IPS-20b (cell line): ENCODE data around the gene BCAS3.
"Not testable (repeated sequence)": the region's sequence is repeated elsewhere in the genome, so short reads cannot be mapped to it uniquely, and the experiment has no call there.

ENCODE experiments used
- H3K27ac ChIP-seq: one replicate; pipeline ENCODE4 v1.5.1; 2013; ENCODE audit warnings: low read length
- H3K27me3 ChIP-seq: 2 replicates; pipeline ENCODE4 v1.6.1; 2013; ENCODE audit warnings: mild to moderate bottlenecking, low read length, inconsistent platforms; ENCODE audit not compliant: insufficient read depth
- H3K36me3 ChIP-seq: 2 replicates; pipeline ENCODE4 v1.6.1; 2013; ENCODE audit warnings: low read depth, mild to moderate bottlenecking, inconsistent platforms, low read length, moderate library complexity; ENCODE audit not compliant: insufficient read depth
- H3K4me1 ChIP-seq: 2 replicates; pipeline ENCODE4 v1.6.1; 2013; ENCODE audit warnings: mild to moderate bottlenecking, control low read depth, inconsistent platforms, low read length, moderate library complexity; ENCODE audit not compliant: insufficient read depth
- H3K4me3 ChIP-seq: 2 replicates; pipeline ENCODE4 v1.5.1; 2013; ENCODE audit warnings: mild to moderate bottlenecking, low read length, inconsistent platforms
- H3K9ac ChIP-seq: 2 replicates; pipeline ENCODE4 v1.6.1; 2013; ENCODE audit warnings: low read depth, mild to moderate bottlenecking, inconsistent platforms, low read length, moderate library complexity
- H3K9me3 ChIP-seq: 2 replicates; pipeline ENCODE4 v1.6.1; 2013; ENCODE audit warnings: mild to moderate bottlenecking, low read depth, low read length, inconsistent platforms; ENCODE audit not compliant: insufficient read depth

The BCAS3 gene

DNA sequence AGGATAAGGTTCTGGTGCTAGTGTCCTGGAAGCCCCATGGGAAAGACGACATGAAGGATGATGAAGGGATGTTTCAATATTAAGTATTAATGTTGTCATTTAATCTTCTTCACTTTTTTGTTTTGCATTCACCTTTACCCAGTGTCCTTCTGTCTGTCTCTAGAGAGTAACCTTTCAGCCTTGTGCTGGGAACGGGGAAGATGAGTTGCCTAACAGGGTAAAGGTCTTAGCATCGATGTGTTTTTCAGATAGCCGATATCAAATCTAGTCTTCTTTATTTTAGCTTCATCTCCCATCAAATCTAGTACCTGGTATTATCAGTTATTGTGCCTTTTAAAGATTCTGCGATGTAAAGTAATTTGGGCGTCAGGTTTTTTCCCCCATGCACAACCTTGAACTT lies 125.4 kb downstream of the BCAS3 start:
- Histone ChIP-seq H3K4me3 (no peak overlapping the region), H3K27me3 (no peaks in the 10 kb centered on the region), H3K27ac (no peak overlapping the region), H3K36me3 (no peaks in the 10 kb centered on the region), H3K4me1 (no peaks in the 10 kb centered on the region), H3K9me3 (no peaks in the 10 kb centered on the region), H3K9ac (no peak overlapping the region)

DNA sequence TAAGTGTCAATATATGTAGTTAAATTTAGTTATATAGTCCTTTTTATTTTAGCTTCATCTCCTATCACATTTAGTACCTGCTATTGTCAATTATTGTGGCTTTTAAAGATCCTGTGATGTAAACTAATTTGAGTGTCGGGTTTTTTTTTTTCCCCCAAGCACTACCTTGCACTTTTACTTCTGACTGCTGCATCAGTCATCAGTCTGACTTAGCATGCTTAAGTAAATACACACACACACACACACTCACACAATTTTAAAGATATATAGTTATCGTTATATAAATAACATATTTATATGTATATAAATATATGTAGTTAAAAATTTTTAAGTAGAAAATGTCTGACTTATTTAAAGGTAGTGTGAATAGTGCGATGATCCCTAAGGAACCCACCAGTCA lies 127.2 kb downstream of the BCAS3 start:
- Histone ChIP-seq H3K4me1 (no peaks in the 10 kb centered on the region), H3K4me3 (no peak overlapping the region), H3K27ac (no peak overlapping the region), H3K27me3 (no peaks in the 10 kb centered on the region), H3K9ac (no peak overlapping the region), H3K36me3 (no peaks in the 10 kb centered on the region), H3K9me3 (no peaks in the 10 kb centered on the region)

DNA sequence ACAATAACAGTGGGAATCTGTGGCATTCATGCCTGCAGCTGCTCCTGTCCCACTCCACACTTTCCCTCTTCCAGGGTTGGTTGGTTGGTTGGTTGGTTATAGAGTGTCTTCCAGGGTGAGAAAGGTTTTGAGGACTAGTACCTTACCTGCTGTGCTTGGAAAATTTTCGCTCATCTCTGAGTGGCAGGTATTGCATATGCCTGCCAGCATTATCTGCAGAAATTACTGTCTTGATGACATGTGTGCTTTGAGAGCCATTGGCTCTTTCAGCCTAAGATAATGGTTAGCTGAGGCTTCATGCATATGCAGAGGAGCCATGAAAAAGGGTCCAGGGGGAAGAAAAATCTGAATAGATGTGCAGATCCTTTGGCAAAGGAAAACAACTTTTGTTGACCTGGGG lies 131.8 kb downstream of the BCAS3 start:
- Histone ChIP-seq H3K27ac (no peak overlapping the region), H3K4me1 (no peaks in the 10 kb centered on the region), H3K27me3 (no peaks in the 10 kb centered on the region), H3K9ac (no peak overlapping the region), H3K4me3 (no peak overlapping the region), H3K36me3 (no peaks in the 10 kb centered on the region), H3K9me3 (no peaks in the 10 kb centered on the region)

DNA sequence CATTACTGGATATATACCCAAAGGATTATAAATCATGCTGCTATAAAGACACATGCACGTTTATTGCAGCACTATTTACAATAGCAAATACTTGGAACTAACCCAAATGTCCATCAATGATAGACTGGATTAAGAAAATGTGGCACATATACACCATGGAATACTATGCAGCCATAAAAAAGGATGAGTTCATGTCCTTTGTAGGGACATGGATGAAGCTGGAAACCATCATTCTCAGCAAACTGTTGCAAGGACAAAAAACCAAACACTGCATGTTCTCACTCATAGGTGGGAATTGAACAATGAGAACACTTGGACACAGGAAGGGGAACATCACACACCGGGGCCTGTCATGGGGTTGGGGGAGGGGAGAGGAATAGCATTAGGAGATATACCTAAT lies 137.3 kb downstream of the BCAS3 start:
- not testable (repeated sequence) for H3K9me3 ChIP-seq, H3K4me1 ChIP-seq, H3K4me3 ChIP-seq, H3K9ac ChIP-seq, H3K36me3 ChIP-seq, H3K27me3 ChIP-seq, H3K27ac ChIP-seq

DNA sequence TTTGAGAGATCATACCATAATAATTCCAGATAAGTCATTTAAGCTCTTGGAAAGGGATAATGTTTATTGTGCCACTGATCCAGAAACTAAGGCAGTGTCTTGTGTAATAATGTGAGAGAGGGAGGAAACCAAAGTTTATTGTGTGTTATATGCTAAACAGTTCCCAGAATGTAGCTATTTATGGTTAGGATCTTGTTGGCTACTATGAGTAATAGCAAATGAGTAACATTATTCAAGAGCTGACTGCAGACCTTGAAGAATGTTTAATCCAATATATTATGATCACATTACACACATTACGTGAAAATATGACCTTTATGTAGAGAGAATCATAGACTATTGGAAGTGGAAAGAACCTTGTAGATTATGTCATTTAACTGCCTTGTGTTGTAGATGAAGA lies 139.5 kb downstream of the BCAS3 start:
- Histone ChIP-seq H3K4me1 (0 out of 2 replicates have a peak, but pooled peaks cover 6% of the 10 kb centered on the region), H3K9me3 (no peaks in the 10 kb centered on the region), H3K9ac (no peak overlapping the region), H3K27me3 (no peaks in the 10 kb centered on the region), H3K4me3 (no peak overlapping the region), H3K36me3 (no peaks in the 10 kb centered on the region), H3K27ac (no peak overlapping the region)

DNA sequence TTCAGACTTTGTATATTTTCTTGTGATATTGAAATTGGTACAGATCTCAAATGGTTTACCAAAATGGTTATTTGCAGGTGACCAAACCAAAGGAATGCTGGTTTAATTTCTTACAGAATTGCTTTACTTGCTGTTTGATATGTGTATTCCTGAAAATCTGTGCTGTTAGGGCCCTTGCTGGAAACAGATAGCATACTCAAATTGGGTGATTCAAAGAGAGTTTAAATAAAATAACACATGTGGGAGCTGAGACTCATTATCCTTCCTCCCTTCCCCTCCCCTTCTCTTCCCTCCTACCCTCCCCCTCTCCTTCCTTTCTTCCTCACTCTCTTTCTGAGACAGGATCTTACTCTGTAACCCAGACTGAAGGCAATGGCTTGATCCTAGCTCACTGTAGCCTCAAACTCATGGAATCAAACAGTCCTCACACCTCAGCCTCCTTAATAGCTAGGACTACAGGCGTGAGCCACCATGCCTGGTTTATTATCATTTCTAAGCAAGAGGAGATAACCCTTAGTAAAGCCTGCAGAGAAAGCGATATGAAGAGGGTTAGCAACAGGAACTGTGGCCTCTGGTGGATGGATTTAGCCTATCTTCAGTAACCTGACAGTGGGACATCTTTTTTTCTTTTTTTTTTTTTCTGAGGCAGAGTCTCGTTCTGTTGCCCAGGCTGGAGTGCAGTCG lies 141.9 kb downstream of the BCAS3 start:
- Histone ChIP-seq H3K36me3 (no peaks in the 10 kb centered on the region), H3K27me3 (no peaks in the 10 kb centered on the region), H3K27ac (no peak overlapping the region), H3K4me3 (no peak overlapping the region), H3K9me3 (no peaks in the 10 kb centered on the region), H3K4me1 (0 out of 2 replicates have a peak, but pooled peaks cover 6% of the 10 kb centered on the region), H3K9ac (no peak overlapping the region)

DNA sequence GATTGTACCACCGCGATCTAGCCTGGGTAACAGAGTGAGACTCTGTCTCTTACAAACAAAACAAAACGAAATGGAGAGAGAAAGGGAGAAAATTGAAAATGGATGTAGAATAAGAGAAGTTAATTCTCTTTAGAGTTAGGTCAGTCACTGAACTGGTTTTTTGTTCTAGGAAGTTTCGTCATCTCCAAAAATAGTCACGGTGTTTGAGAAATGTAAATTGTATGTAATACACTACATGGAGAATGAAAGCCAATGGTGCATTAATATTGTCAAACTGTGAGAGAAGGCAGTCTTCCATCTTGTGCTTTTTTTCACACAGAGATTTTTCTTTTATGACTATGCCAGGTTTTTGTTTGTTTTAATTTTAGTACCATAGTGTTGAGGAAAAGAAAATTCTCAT lies 145.9 kb downstream of the BCAS3 start:
- H3K27me3 ChIP-seq = no peaks in the 10 kb centered on the region
- no peak overlapping the region for H3K9ac ChIP-seq
- no peaks in the 10 kb centered on the region for H3K36me3 ChIP-seq

DNA sequence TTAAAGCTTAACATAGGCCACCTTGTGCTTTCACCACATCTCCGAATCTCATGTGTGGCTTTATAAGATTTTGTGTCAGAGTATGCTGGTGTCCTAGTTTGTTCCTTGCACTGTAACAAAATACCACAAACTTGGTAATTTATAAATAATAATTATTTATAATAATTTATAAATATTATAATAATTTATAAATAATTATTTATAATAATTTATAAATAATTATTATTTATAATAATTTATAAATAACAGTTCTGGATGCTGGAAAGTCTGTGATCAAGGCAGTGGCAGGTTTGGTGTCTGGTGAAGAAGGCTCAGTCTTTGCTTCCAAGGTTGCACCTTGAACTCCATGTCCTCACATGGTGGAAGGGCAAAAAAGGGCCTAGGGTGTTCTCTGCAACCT lies 147.7 kb downstream of the BCAS3 start:
- Histone ChIP-seq H3K27ac (no peak overlapping the region), H3K9ac (no peak overlapping the region), H3K36me3 (no peaks in the 10 kb centered on the region), H3K4me3 (no peak overlapping the region), H3K4me1 (no peaks in the 10 kb centered on the region), H3K27me3 (no peaks in the 10 kb centered on the region), H3K9me3 (no peaks in the 10 kb centered on the region)

More for the DNA sequence above, 145.9 kb downstream of the BCAS3 start:
- H3K27ac ChIP-seq = no peak overlapping the region
- no peak overlapping the region for H3K4me3 ChIP-seq
- H3K9me3 ChIP-seq = no peaks in the 10 kb centered on the region
- H3K4me1 ChIP-seq = 0 out of 2 replicates have a peak, but pooled peaks cover 6% of the 10 kb centered on the region

DNA sequence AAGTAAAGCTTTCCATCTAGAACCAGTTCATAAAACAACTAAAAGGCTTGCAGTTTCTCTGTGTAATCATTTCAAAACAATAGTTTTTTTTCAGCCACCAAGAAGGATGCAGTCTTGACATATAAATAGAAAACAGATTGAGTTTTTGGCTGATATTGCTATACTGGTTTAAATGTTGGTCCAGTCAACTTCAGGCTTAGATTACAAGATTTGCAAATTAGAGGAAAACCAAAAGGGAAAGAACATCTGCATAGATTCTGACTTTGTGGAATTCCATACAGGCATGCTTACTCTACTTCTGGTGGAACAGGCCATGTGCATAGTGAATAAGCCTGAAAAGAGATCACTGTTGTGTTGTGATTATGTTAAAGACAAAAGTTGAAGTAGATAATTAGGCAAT lies 150.3 kb downstream of the BCAS3 start:
- Histone ChIP-seq H3K9ac (no peak overlapping the region), H3K36me3 (no peaks in the 10 kb centered on the region), H3K27me3 (no peaks in the 10 kb centered on the region), H3K27ac (no peak overlapping the region), H3K4me1 (no peaks in the 10 kb centered on the region), H3K9me3 (no peaks in the 10 kb centered on the region), H3K4me3 (no peak overlapping the region)

DNA sequence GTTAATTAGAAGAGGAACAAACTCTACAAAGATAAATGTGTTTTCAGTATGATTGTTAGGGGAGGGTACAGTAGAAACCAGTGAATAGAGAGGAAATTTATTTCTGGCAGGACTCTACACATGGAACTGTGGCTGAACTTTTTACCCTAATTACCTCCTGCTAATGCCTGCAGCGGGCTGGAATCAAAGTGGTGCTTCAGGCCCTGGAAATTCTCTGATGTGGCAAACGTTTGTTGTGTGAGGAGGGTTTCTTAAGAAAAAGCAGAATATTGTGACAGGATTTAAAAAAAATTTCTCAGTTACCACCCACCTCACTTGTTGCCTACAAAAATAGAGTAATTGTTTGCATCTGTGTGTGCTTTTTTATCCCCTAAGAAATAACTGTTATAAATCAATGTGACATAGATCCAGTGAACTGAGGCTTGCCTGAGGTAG lies 154.5 kb downstream of the BCAS3 start:
- Histone ChIP-seq H3K9ac (no peak overlapping the region), H3K9me3 (no peaks in the 10 kb centered on the region), H3K4me1 (no peaks in the 10 kb centered on the region), H3K4me3 (no peak overlapping the region), H3K27ac (no peak overlapping the region), H3K27me3 (no peaks in the 10 kb centered on the region), H3K36me3 (no peaks in the 10 kb centered on the region)

DNA sequence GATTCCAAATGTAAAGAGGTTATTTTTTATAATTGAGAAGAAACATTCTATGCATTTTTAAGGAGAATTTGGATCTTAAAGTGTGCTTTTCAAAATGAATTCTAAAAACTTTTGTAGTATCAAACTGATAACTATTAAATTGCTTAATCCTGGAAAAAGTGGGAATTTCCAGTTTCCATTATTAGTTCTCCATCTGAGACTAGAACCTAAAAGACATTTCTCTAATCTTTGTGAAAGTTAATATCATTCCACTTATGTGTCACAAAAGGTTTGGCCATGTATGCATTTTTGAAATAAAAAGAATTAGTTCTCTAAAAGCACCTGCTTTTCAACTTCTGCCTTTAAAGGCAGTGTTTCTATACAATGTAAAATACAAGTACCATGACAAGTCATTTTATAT lies 155.0 kb downstream of the BCAS3 start:
- no peak overlapping the region for H3K9ac ChIP-seq
- no peak overlapping the region for H3K4me3 ChIP-seq
- no peaks in the 10 kb centered on the region for H3K4me1 ChIP-seq
- H3K27me3 ChIP-seq = no peaks in the 10 kb centered on the region
- H3K27ac ChIP-seq = no peak overlapping the region
- H3K9me3 ChIP-seq = no peaks in the 10 kb centered on the region
- no peaks in the 10 kb centered on the region for H3K36me3 ChIP-seq

DNA sequence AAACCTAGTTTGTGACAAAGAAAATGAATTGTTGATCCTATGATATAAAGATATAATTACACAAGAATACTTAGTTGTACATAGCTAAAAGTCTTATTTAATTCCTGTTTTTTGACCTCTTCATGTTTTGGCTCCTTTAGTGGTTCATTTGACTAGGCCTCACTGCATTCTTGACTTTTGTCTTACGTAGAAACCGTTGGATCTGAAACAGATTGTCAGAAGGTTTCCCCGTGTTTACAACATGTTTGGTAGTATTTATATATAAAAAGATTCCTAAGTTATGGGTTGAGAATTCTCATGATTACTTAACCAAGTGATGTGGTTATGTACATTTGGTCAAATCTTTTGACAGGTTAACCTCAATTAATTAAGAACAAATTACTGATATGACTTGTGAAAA lies 162.8 kb downstream of the BCAS3 start:
- no peak overlapping the region for H3K27ac ChIP-seq
- no peaks in the 10 kb centered on the region for H3K27me3 ChIP-seq
- no peak overlapping the region for H3K9ac ChIP-seq
- H3K4me1 ChIP-seq = no peaks in the 10 kb centered on the region
- H3K36me3 ChIP-seq = no peaks in the 10 kb centered on the region
- H3K9me3 ChIP-seq = no peaks in the 10 kb centered on the region
- no peak overlapping the region for H3K4me3 ChIP-seq
